GM12872 (cell line): ENCODE data around the gene FGGY.

Source experiments
- TF ChIP-seq, protein P1 (sequence below): IDR thresholded peaks from 3 replicates; pipeline ENCODE4 v1.5.1; 2011; ENCODE audit warnings: low read depth, mild to moderate bottlenecking, low read length, moderate library complexity; ENCODE audit not compliant: insufficient read depth

FGGY gene

GRCh38 chr1:59379371-59379728 is 82.5 kb downstream of the FGGY start:
- TF ChIP-seq, protein P1, sequence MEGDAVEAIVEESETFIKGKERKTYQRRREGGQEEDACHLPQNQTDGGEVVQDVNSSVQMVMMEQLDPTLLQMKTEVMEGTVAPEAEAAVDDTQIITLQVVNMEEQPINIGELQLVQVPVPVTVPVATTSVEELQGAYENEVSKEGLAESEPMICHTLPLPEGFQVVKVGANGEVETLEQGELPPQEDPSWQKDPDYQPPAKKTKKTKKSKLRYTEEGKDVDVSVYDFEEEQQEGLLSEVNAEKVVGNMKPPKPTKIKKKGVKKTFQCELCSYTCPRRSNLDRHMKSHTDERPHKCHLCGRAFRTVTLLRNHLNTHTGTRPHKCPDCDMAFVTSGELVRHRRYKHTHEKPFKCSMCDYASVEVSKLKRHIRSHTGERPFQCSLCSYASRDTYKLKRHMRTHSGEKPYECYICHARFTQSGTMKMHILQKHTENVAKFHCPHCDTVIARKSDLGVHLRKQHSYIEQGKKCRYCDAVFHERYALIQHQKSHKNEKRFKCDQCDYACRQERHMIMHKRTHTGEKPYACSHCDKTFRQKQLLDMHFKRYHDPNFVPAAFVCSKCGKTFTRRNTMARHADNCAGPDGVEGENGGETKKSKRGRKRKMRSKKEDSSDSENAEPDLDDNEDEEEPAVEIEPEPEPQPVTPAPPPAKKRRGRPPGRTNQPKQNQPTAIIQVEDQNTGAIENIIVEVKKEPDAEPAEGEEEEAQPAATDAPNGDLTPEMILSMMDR: no peak

GRCh38 chr1:59383963-59384362 is 87.1 kb downstream of the FGGY start:
- TF ChIP-seq, protein P1: no peak

DNA sequence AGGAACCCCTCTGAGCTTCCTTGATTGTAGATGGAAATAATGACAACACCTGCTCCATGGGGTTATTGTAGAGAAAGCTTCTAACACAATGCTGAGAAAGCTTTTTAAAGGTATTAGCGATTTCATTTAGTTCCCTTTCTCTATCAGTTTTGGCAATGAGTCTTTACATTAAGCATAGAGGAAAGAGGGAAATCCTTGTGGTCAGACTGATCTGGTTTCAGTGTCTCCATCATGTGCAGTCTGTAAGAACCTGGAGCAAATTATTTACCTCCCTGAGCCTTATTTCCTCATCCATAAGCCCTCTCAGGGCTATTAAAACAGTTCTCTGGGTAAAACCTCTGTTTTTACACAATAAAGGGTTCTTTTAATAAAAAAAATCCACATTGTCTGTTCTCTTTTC is 87.5 kb downstream of the FGGY start:
- TF ChIP-seq, protein P1: no peak

DNA sequence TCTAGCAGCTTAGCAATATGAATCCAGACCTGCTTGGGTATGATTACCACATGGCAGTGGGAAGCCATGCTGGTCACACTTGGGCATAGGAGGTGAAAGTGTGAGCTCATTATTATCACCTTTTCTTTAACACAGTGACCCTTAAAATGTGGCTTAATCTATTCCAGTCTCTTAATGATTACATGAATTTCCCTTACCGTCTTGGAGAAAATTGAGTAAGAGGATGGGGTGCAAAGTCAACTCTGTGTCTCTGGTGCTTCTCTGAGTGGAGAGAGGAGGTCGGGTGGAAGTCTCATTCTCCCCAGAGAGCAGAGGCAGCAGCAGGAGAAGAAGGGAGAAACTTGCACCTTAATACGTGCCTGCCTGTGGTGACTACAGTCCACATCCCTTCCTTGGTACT is 91.3 kb downstream of the FGGY start:
- TF ChIP-seq, protein P1: no peak

DNA sequence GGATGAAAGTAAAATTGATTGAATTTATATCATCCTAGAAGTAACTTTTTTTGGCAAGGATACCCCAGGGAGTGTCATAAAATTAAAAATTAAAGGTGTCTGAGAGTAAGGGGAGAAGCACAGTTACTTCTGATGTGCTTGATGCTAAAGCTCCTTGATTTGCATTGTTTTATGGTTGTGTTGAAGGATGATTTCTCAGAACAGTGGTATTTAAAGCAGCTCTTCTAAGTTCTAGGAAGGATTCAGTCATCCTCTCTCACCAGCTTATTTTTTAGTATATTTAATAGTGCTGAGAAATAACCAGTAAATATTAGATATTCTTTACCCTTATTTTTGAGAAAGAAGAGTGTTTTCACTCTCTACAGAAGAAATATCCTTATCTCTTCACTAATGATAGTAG is 93.0 kb downstream of the FGGY start:
- TF ChIP-seq, protein P1: no peak

DNA sequence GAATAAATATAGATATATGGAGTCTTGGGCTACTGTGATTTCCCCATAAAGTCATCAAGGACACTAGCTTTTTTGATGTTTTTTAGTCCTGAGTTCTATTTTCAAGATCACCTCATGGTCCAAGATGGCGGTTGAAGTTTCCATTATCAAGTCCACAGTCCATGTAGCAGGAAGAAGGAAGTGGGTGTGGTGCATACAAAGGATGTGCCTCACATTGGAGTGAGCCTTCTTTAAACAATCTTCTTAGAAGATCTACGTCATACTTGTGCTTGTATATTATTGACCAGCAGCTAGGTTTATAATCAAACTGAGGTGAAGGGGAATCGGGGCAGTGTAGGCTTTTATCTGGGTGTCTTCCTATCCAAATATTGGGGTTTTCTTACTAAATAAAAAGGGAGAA is 93.4 kb downstream of the FGGY start:
- TF ChIP-seq, protein P1: no peak

- TF ChIP-seq, protein P1: no peak
Measured at GRCh38 chr1:59391212-59392179, 94.6 kb downstream of the FGGY start.
